Mesenchymal stem cell (in vitro differentiated cells and primary cell): Measurements from ENCODE around the gene PID1.

Experiments
- DNase-seq: peaks from one replicate; pipeline ENCODE4 v3.0.0-alpha.2; 2013
- H2AFZ ChIP-seq: one replicate; pipeline ENCODE4 v1.6.1; 2013; ENCODE audit warnings: low read depth, mild to moderate bottlenecking, control low read depth, inconsistent platforms, low read length, moderate library complexity
- H2AK5ac ChIP-seq: 2 replicates; pipeline ENCODE4 v1.6.1; 2013; ENCODE audit warnings: low read length, moderate library complexity, mild to moderate bottlenecking, inconsistent platforms; ENCODE audit not compliant: severe bottlenecking
- H2BK120ac ChIP-seq: one replicate; pipeline ENCODE4 v1.6.1; 2013; ENCODE audit warnings: low read depth, mild to moderate bottlenecking, inconsistent platforms, low read length, moderate library complexity
- H2BK12ac ChIP-seq, 2 experiments: one replicate each; pipeline ENCODE4 v1.6.1; 2013; ENCODE audit warnings: inconsistent platforms in 2 of 2, low read length in 2 of 2, mild to moderate bottlenecking in 2 of 2, moderate library complexity in 2 of 2, control low read depth in 1 of 2
- H2BK15ac ChIP-seq: one replicate; pipeline ENCODE4 v1.6.1; 2013; ENCODE audit warnings: mild to moderate bottlenecking, low read depth, inconsistent platforms; ENCODE audit not compliant: poor library complexity, severe bottlenecking
- H2BK5ac ChIP-seq: 2 replicates; pipeline ENCODE4 v1.6.1; 2013; ENCODE audit warnings: low read depth, mild to moderate bottlenecking, low read length, control low read depth, inconsistent platforms; ENCODE audit not compliant: poor library complexity, severe bottlenecking
- H3K14ac ChIP-seq, 2 experiments: one replicate each; pipeline ENCODE4 v1.6.1; 2013; ENCODE audit warnings: inconsistent platforms in 2 of 2, low read length in 2 of 2, control low read depth in 1 of 2, mild to moderate bottlenecking in 1 of 2, moderate library complexity in 1 of 2
- H3K18ac ChIP-seq, 2 experiments: one replicate each; pipeline ENCODE4 v1.6.1; 2013; ENCODE audit warnings: inconsistent platforms in 2 of 2, low read length in 2 of 2, control low read depth in 1 of 2, low read depth in 1 of 2, mild to moderate bottlenecking in 1 of 2
- H3K23ac ChIP-seq, 2 experiments: one replicate each; pipeline ENCODE4 v1.6.1; 2013; ENCODE audit warnings: inconsistent platforms in 2 of 2, low read length in 2 of 2, mild to moderate bottlenecking in 2 of 2, moderate library complexity in 2 of 2, control low read depth in 1 of 2
- H3K27ac ChIP-seq: 2 replicates; pipeline ENCODE4 v1.5.1; 2013; ENCODE audit warnings: mild to moderate bottlenecking, moderate library complexity, low read length, control low read depth, inconsistent platforms; ENCODE audit not compliant: poor library complexity, severe bottlenecking
- H3K27me3 ChIP-seq, 2 experiments: 2 replicates each; pipeline versions ENCODE4 v1.6.1 to v1.7.0; 2013; ENCODE audit warnings: low read length in 2 of 2, mild to moderate bottlenecking in 2 of 2, moderate library complexity in 2 of 2, control low read depth in 1 of 2, inconsistent platforms in 1 of 2; ENCODE audit not compliant: control insufficient read depth in 1 of 2, insufficient read depth in 1 of 2
- H3K36me3 ChIP-seq, 2 experiments: 2 replicates each; pipeline versions ENCODE4 v1.6.1 to v1.7.0; 2013; ENCODE audit warnings: low read length in 2 of 2, control low read depth in 1 of 2, inconsistent platforms in 1 of 2, low read depth in 1 of 2, mild to moderate bottlenecking in 1 of 2; ENCODE audit not compliant: insufficient read depth in 2 of 2, control insufficient read depth in 1 of 2
- H3K4ac ChIP-seq, 2 experiments: one replicate each; pipeline ENCODE4 v1.6.1; 2013; ENCODE audit warnings: inconsistent platforms in 2 of 2, low read length in 2 of 2, mild to moderate bottlenecking in 2 of 2, moderate library complexity in 2 of 2, control low read depth in 1 of 2, low read depth in 1 of 2
- H3K4me1 ChIP-seq: 2 replicates; pipeline ENCODE4 v1.6.1; 2013; ENCODE audit warnings: low read depth, low read length, control low read depth; ENCODE audit not compliant: control insufficient read depth, insufficient read depth
- H3K4me2 ChIP-seq: 2 replicates; pipeline ENCODE4 v1.6.1; 2013; ENCODE audit warnings: low read length, mild to moderate bottlenecking, inconsistent platforms; ENCODE audit not compliant: poor library complexity, severe bottlenecking
- H3K4me3 ChIP-seq, 2 experiments: 2 replicates each; pipeline versions ENCODE4 v1.5.1 to v1.7.0; 2013; ENCODE audit warnings: low read length in 2 of 2, mild to moderate bottlenecking in 2 of 2, control low read depth in 1 of 2, low read depth in 1 of 2; ENCODE audit not compliant: insufficient read depth in 1 of 2
- H3K79me1 ChIP-seq: replicated peaks from 2 replicates; pipeline ENCODE4 v1.6.1; 2013; ENCODE audit warnings: mild to moderate bottlenecking, control low read depth, low read length, inconsistent platforms; ENCODE audit not compliant: poor library complexity, severe bottlenecking
- H3K9ac ChIP-seq: 2 replicates; pipeline ENCODE4 v1.7.0; 2013; ENCODE audit warnings: mild to moderate bottlenecking, low read length, moderate library complexity
- H3K9me3 ChIP-seq: 2 replicates; pipeline ENCODE4 v1.7.0; 2013; ENCODE audit warnings: mild to moderate bottlenecking, low read length; ENCODE audit not compliant: control insufficient read depth
- H4K8ac ChIP-seq: one replicate; pipeline ENCODE4 v1.6.1; 2013; ENCODE audit warnings: inconsistent platforms, mild to moderate bottlenecking, low read length, moderate library complexity
- H4K91ac ChIP-seq: one replicate; pipeline ENCODE4 v1.6.1; 2013; ENCODE audit warnings: mild to moderate bottlenecking, low read length, inconsistent platforms
- WGBS: methylation state at CpG from one replicate; pipeline ENCODE4 v1.1.7; 2013; ENCODE audit warnings: mixed read lengths; 5-methylcytosine and 5-hydroxymethylcytosine counted together

Gene PID1

GRCh38 chr2:229153951-229154350 is 117.1 kb downstream of the PID1 start:
- H3K18ac ChIP-seq = no peak overlapping the region
- no peak overlapping the region for H3K27ac ChIP-seq
- no peaks in the 10 kb centered on the region for H3K27me3 ChIP-seq
- H2AFZ ChIP-seq = no peak overlapping the region
- no peak for DNase-seq
- no peak overlapping the region for H2BK120ac ChIP-seq
- no peaks in the 10 kb centered on the region for H3K79me1 ChIP-seq
- no peak overlapping the region for H2BK12ac ChIP-seq
- no peak overlapping the region for H2BK15ac ChIP-seq
- 76% methylated on average over 4 of the region's 4 CpGs for WGBS
- no peak overlapping the region for H2BK5ac ChIP-seq
- no peak overlapping the region for H2AK5ac ChIP-seq
- H3K4me1 ChIP-seq = no peaks in the 10 kb centered on the region
- H3K9me3 ChIP-seq = no peaks in the 10 kb centered on the region
- no peak overlapping the region for H3K4me2 ChIP-seq
- H3K4ac ChIP-seq = no peak overlapping the region
- H3K9ac ChIP-seq = no peak overlapping the region
- H4K91ac ChIP-seq = no peak overlapping the region
- no peak overlapping the region for H4K8ac ChIP-seq
- H3K14ac ChIP-seq = no peak overlapping the region
- no peaks in the 10 kb centered on the region for H3K36me3 ChIP-seq
- no peak overlapping the region for H3K4me3 ChIP-seq
- no peak overlapping the region for H3K23ac ChIP-seq

GRCh38 chr2:229153267-229153666 is 117.8 kb downstream of the PID1 start:
- no peak overlapping the region for H3K4me2 ChIP-seq
- no peak overlapping the region for H2AFZ ChIP-seq
- H3K79me1 ChIP-seq = no peaks in the 10 kb centered on the region
- no peak overlapping the region for H4K8ac ChIP-seq
- H3K14ac ChIP-seq = no peak overlapping the region
- H2BK12ac ChIP-seq = no peak overlapping the region
- no peaks in the 10 kb centered on the region for H3K9me3 ChIP-seq
- H3K4me1 ChIP-seq = no peaks in the 10 kb centered on the region
- no peak overlapping the region for H3K9ac ChIP-seq
- H3K18ac ChIP-seq = no peak overlapping the region
- H3K4me3 ChIP-seq = no peak overlapping the region
- H3K4ac ChIP-seq = no peak overlapping the region
- no peak overlapping the region for H2BK15ac ChIP-seq
- no peak overlapping the region for H2BK5ac ChIP-seq
- no peak overlapping the region for H3K23ac ChIP-seq
- H3K27ac ChIP-seq = no peak overlapping the region
- no peak for DNase-seq
- 74% methylated on average over 8 of the region's 8 CpGs for WGBS
- H3K36me3 ChIP-seq = no peaks in the 10 kb centered on the region
- H3K27me3 ChIP-seq = no peaks in the 10 kb centered on the region
- no peak overlapping the region for H2BK120ac ChIP-seq
- no peak overlapping the region for H2AK5ac ChIP-seq
- no peak overlapping the region for H4K91ac ChIP-seq

GRCh38 chr2:229152674-229153073 is 118.4 kb downstream of the PID1 start:
- no peak overlapping the region for H3K14ac ChIP-seq
- no peak overlapping the region for H2AK5ac ChIP-seq
- H2BK15ac ChIP-seq = no peak overlapping the region
- no peak for DNase-seq
- no peak overlapping the region for H3K9ac ChIP-seq
- no peak overlapping the region for H3K4me3 ChIP-seq
- H3K27ac ChIP-seq = no peak overlapping the region
- H2BK5ac ChIP-seq = no peak overlapping the region
- no peaks in the 10 kb centered on the region for H3K36me3 ChIP-seq
- H3K4ac ChIP-seq = no peak overlapping the region
- H3K4me2 ChIP-seq = no peak overlapping the region
- no peak overlapping the region for H4K8ac ChIP-seq
- H3K79me1 ChIP-seq = no peaks in the 10 kb centered on the region
- H4K91ac ChIP-seq = no peak overlapping the region
- H2AFZ ChIP-seq = no peak overlapping the region
- H2BK120ac ChIP-seq = no peak overlapping the region
- H3K9me3 ChIP-seq = no peaks in the 10 kb centered on the region
- H2BK12ac ChIP-seq = no peak overlapping the region
- no peaks in the 10 kb centered on the region for H3K4me1 ChIP-seq
- WGBS = 89% methylated on average over 6 of the region's 10 CpGs
- no peak overlapping the region for H3K23ac ChIP-seq
- no peaks in the 10 kb centered on the region for H3K27me3 ChIP-seq
- no peak overlapping the region for H3K18ac ChIP-seq

GRCh38 chr2:229150317-229150716 is 120.8 kb downstream of the PID1 start:
- Histone ChIP-seq H3K4me2 (no peak overlapping the region), H2BK120ac (no peak overlapping the region), H2BK15ac (no peak overlapping the region), H4K8ac (no peak overlapping the region), H3K18ac (no peak overlapping the region), H3K9me3 (peaks cover 5% of the 10 kb centered on the region), H3K14ac (no peak overlapping the region), H3K4me1 (no peaks in the 10 kb centered on the region), H2AK5ac (no peak overlapping the region), H3K4ac (no peak overlapping the region), H3K27ac (no peak overlapping the region), H3K27me3 (no peaks in the 10 kb centered on the region), H4K91ac (no peak overlapping the region), H2BK5ac (no peak overlapping the region), H3K36me3 (no peaks in the 10 kb centered on the region), H3K9ac (no peak overlapping the region), H3K4me3 (no peak overlapping the region), H2BK12ac (no peak overlapping the region), H2AFZ (no peak overlapping the region), H3K79me1 (no peaks in the 10 kb centered on the region), H3K23ac (no peak overlapping the region)
- WGBS = 79% methylated on average over 4 of the region's 4 CpGs
- DNase-seq = no peak
